Muscle layer of duodenum (tissue), 2 donors: Measurements from ENCODE around the gene MORN4.
A peak's percentile ranks its signal among the peaks of the same experiment; 100 is the strongest.
"Not testable (repeated sequence)": the region's sequence is repeated elsewhere in the genome, so short reads cannot be mapped to it uniquely, and the experiment has no call there.

Experiments used
- H3K27ac ChIP-seq: one replicate; pipeline ENCODE4 v1.7.0; 2013; ENCODE audit warnings: mild to moderate bottlenecking, low read length
- H3K27me3 ChIP-seq: one replicate; pipeline ENCODE4 v1.7.0; 2013; ENCODE audit warnings: low read depth, mild to moderate bottlenecking, control low read depth, low read length
- H3K36me3 ChIP-seq, 2 donors: one replicate each; pipeline ENCODE4 v1.7.0; 2013; ENCODE audit warnings: low read length in 2 of 2, control low read depth in 1 of 2, mild to moderate bottlenecking in 1 of 2; ENCODE audit not compliant: insufficient read depth in 2 of 2, control insufficient read depth in 1 of 2
- H3K4me1 ChIP-seq, 2 donors: one replicate each; pipeline ENCODE4 v1.7.0; 2013; ENCODE audit warnings: low read length in 2 of 2, mild to moderate bottlenecking in 2 of 2, control low read depth in 1 of 2, moderate library complexity in 1 of 2; ENCODE audit not compliant: insufficient read depth in 2 of 2, control insufficient read depth in 1 of 2
- H3K4me3 ChIP-seq, 2 donors: one replicate each; pipeline ENCODE4 v1.7.0; 2013; ENCODE audit warnings: low read length in 2 of 2, low read depth in 1 of 2, mild to moderate bottlenecking in 1 of 2
- H3K9me3 ChIP-seq, 2 donors: one replicate each; pipeline ENCODE4 v1.7.0; 2013; ENCODE audit warnings: low read length in 2 of 2, control low read depth in 1 of 2, mild to moderate bottlenecking in 1 of 2; ENCODE audit not compliant: control insufficient read depth in 1 of 2
- donor health status: healthy.

Gene MORN4

DNA sequence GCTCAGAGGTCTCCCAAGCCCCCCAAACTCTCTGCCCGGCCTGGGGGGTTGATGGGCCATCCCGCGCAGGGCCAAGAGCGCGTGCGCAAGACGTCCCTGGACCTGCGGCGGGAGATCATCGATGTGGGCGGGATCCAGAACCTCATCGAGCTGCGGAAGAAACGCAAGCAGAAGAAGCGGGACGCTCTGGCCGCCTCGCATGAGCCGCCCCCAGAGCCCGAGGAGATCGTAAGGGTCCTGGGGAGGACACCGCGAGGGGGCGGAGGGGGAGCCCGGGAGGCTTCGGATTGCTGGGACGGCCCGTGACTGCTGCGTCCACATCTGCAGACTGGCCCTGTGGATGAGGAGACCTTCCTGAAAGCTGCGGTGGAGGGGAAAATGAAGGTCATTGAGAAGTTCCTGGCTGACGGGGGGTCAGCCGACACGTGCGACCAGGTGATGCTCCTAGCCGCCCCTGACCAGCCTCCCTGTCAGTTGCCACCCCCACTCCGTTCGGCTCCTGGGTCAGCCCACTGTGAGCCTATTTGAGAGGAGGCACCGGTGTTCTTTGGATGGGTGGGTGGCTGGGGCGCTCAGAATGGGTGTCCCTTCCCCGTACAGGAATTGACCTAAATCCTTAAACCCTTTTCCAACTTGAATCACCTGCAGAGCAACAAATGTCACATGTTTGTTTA lies 55.0 kb downstream of the MORN4 start:
- Histone ChIP-seq H3K9me3 (no peaks in the 10 kb centered on the region), H3K27ac (no peak overlapping the region), H3K4me1 (no peaks in the 10 kb centered on the region), H3K27me3 (no peaks in the 10 kb centered on the region), H3K4me3 (no peak overlapping the region), H3K36me3 (no peaks in the 10 kb centered on the region)

DNA sequence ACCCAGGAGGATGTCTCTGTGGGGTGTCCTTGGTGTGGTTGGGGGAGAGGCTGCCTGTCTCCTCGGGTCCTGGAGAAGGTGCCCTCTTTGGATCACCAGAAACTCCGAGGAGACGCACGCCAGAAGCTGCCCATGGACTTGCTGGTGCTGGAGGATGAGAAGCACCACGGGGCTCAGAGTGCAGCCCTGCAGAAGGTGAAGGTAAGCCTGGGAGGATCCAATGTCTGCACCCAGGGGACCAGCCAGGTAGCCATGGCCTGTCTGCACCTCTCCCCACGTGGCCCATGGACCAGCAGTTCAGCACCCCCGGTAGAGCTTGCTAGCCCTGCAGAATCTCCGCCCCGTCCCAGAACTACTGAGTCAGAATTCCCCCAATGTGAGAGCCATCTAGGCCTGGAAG lies 55.6 kb downstream of the MORN4 start:
- Histone ChIP-seq H3K4me3 (no peak overlapping the region), H3K9me3 (no peaks in the 10 kb centered on the region), H3K36me3 (no peaks in the 10 kb centered on the region), H3K27ac (no peak overlapping the region), H3K4me1 (peaks cover 0 to 3% of the 10 kb centered on the region in 2 donors), H3K27me3 (no peaks in the 10 kb centered on the region)

DNA sequence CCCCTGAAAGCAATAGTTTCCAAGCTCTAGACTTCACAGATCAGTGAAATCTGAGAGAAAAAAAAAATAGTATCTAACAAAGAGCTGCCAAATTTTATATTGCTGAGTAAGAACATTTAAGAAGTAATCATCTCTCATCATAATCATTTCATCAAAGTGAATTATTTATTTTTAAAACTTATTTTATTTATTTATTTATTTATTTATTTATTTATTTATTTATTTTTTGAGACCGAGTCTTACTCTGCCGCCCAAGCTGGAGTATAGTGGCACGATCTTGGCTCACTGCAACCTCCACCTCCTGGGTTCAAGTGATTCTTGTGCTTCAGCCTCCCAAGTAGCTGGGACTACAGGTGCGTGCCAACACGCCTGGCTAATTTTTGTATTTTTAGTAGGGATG lies 56.8 kb downstream of the MORN4 start:
- H3K27ac ChIP-seq, H3K36me3 ChIP-seq, H3K27me3 ChIP-seq, H3K9me3 ChIP-seq, H3K4me1 ChIP-seq, H3K4me3 ChIP-seq: not testable (repeated sequence)

DNA sequence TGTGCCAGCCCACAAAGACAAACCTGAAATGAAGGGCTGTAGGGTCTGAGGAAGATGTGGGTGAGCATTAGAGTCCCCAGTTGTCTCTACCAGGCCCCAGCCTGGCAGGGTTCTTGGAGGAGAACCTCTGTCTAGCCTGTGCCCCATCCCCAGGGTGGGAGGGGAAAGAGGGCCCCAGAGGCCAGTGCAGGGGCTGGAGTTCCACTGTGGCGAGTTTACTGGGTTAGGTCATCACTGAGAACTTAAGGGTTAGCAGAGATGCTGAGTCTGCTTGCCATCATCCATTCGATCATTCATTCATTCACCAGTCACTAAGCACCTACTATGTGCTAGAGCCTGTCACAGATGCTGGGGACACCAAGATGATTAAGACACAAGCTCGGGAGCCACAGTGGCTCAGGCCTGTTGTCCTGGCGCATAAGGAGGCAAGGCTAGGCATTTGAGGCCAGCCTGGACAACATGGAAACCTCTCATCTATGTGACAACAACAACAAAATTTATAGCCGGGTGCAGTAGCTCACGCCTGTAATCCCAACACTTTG lies 58.1 kb downstream of the MORN4 start:
- peaks cover 0 to 12% of the 10 kb centered on the region in 2 donors for H3K36me3 ChIP-seq
- H3K4me3 ChIP-seq: no peak overlapping the region
- H3K27ac ChIP-seq: no peak overlapping the region
- no peaks in the 10 kb centered on the region for H3K27me3 ChIP-seq
- H3K4me1 ChIP-seq: peaks cover 0 to 8% of the 10 kb centered on the region in 2 donors
- no peaks in the 10 kb centered on the region for H3K9me3 ChIP-seq

GRCh38 chr10:97574374-97575126 lies 58.8 kb downstream of the MORN4 start:
- peak overlapping the region; percentile 53 for H3K27ac ChIP-seq
- H3K9me3 ChIP-seq: no peaks in the 10 kb centered on the region
- no peaks in the 10 kb centered on the region for H3K27me3 ChIP-seq
- no peak overlapping the region for H3K4me3 ChIP-seq
- H3K4me1 ChIP-seq: peaks cover 0 to 8% of the 10 kb centered on the region in 2 donors
- H3K36me3 ChIP-seq: peaks cover 0 to 17% of the 10 kb centered on the region in 2 donors

GRCh38 chr10:97573672-97574071 lies 59.6 kb downstream of the MORN4 start:
- no peaks in the 10 kb centered on the region for H3K9me3 ChIP-seq
- H3K27me3 ChIP-seq: no peaks in the 10 kb centered on the region
- H3K36me3 ChIP-seq: peaks cover 5 to 24% of the 10 kb centered on the region in 2 donors
- H3K4me3 ChIP-seq: no peak overlapping the region
- no peak overlapping the region for H3K27ac ChIP-seq
- H3K4me1 ChIP-seq: peaks cover 0 to 8% of the 10 kb centered on the region in 2 donors

GRCh38 chr10:97573021-97573420 lies 60.3 kb downstream of the MORN4 start:
- peaks cover 5 to 27% of the 10 kb centered on the region in 2 donors for H3K36me3 ChIP-seq
- no peaks in the 10 kb centered on the region for H3K9me3 ChIP-seq
- H3K27ac ChIP-seq: no peak overlapping the region
- H3K4me1 ChIP-seq: peaks cover 0 to 8% of the 10 kb centered on the region in 2 donors
- H3K27me3 ChIP-seq: no peaks in the 10 kb centered on the region
- no peak overlapping the region for H3K4me3 ChIP-seq

- H3K4me1 ChIP-seq: peaks cover 0 to 8% of the 10 kb centered on the region in 2 donors
- no peaks in the 10 kb centered on the region for H3K27me3 ChIP-seq
- peaks cover 5 to 27% of the 10 kb centered on the region in 2 donors for H3K36me3 ChIP-seq
- H3K27ac ChIP-seq: no peak within 1 kb of the TSS
- H3K4me3 ChIP-seq: no peak within 1 kb of the TSS
- no peaks in the 10 kb centered on the region for H3K9me3 ChIP-seq
Observed at GRCh38 chr10:97572214-97572989, 60.9 kb downstream of the MORN4 start, which contains the start of gene ANKRD2. Gene ANKRD2 (plus strand): TSS chr10:97572779. CDS start chr10:97572789, 10 bp downstream.

DNA sequence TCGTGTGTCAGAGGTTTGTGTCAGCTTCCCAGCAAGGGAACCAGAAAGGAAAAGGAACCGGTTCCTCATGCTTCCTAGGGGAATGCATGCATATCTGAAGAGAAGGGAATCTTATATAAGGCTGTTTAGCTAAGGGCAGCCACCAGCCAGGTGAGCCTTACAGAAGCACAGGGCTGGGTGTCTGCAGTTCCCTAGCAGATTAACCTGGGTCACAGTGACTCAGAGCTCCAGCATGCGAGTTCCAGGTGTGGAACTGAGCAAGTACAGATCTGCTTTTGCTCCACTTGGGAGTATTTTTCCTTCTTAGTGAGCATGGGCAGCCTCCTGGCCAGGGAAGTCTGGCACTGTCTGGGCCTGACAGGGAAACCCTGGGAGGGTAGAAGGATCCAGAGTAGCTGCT lies 61.7 kb downstream of the MORN4 start:
- Histone ChIP-seq H3K27ac (no peak overlapping the region), H3K4me1 (peaks cover 0 to 8% of the 10 kb centered on the region in 2 donors), H3K9me3 (no peaks in the 10 kb centered on the region), H3K4me3 (no peak overlapping the region), H3K27me3 (no peaks in the 10 kb centered on the region), H3K36me3 (peaks cover 5 to 27% of the 10 kb centered on the region in 2 donors)

DNA sequence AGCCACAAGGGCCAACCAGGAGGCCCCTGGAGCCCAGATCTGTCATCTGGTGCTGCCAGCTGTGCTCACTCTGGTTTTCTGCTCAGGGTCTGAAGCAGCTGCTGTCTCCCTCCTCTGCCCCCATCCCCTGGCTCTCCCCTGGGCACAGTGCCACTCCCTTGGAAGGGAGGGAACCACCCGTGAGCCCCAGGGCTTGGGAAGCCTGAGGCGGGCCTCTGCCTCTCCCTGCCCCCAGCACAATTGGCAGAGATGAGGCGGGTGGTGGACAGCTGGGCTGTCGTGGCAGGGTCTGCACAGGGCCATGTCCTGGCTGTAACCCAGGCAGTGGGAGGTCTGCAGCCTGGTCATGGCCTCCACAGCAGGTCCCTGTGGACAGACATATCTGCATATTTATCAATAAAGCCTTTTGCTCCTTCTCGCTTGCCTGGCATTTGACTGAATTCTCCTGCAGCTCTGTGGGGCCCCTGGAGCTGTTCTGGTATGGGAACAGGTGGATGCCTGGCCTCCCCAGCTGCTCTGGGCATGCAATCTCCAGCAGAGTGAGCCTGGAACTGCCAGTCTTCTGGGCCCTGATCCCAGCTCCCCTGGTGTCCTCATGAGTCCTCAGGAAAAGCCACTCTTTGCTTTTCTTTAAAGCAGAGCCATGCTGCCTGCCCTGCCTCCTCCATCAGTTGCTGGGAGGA lies 62.4 kb downstream of the MORN4 start:
- H3K4me1 ChIP-seq: peaks cover 0 to 8% of the 10 kb centered on the region in 2 donors
- H3K27me3 ChIP-seq: no peaks in the 10 kb centered on the region
- H3K27ac ChIP-seq: no peak overlapping the region
- no peak overlapping the region for H3K4me3 ChIP-seq
- no peaks in the 10 kb centered on the region for H3K9me3 ChIP-seq
- peaks cover 5 to 27% of the 10 kb centered on the region in 2 donors for H3K36me3 ChIP-seq
